ENCODE results near the gene FERMT3. TPM values are rescaled to one million over a fixed set of nuclear protein-coding genes. Genes with fewer than 3 reads are reported as not detected.

The FERMT3 gene
- polyA plus RNA-seq, 1 of the 3 experiments (the other 2 are of a cell fraction), result 1.4 TPM

GRCh38 chr11:64222651-64223000 is 16.1 kb downstream of the FERMT3 start:
- Histone ChIP-seq H3K4me2 (no peak overlapping the region), H3K79me2 (ENCODE audit: insufficient read depth) (peaks cover 27% of the 10 kb centered on the region), H2AFZ (ENCODE audit: low read depth) (no peak overlapping the region), H3F3A (replicated peaks; ENCODE audit: insufficient read depth) (peaks cover 2% of the 10 kb centered on the region), H3K27me3 (ENCODE audit: insufficient read depth) (no peaks in the 10 kb centered on the region), H3K9ac (no peak overlapping the region), H3K4me1 (ENCODE audit: control insufficient read depth in 1 of 2, insufficient read depth in 2 of 2, low read depth in 1 of 2, low read length in 1 of 2) (peaks cover 4 to 37% of the 10 kb centered on the region in 2 experiments; a peak in 2 of 4 replicates), H3K9me2 (no peaks in the 10 kb centered on the region), H3K36me3 (replicated peaks in 1 of 2; ENCODE audit: control insufficient read depth in 1 of 2, insufficient read depth in 2 of 2, low read length in 1 of 2) (peaks cover 0 to 10% of the 10 kb centered on the region in 2 experiments), H4K20me1 (ENCODE audit: insufficient read depth) (no peaks in the 10 kb centered on the region), H3K9me3 (no peaks in the 10 kb centered on the region), H3K4me3 (ENCODE audit: low read depth in 2 of 2, low read length in 1 of 2) (no peak overlapping the region), H3K27ac (ENCODE audit: low read depth in 2 of 2, low read length in 1 of 2) (no peak overlapping the region)
- CTCF ChIA-PET, result interaction anchor here (1.0 to 5.2 kb wide), 4 partner anchors 18 to 385 kb away, joined by 3 to 36 read pairs (median 14); partner anchors contain the start of gene PLCB3
- TF ChIP-seq YY1 (IDR thresholded peaks at IDR 0.05; ENCODE audit: low read depth) (no peak), GATA2 (CRISPR knock-in tag; IDR thresholded peaks at IDR 0.05) (no peak), CHD2 (IDR thresholded peaks at IDR 0.05; ENCODE audit: low read length, partially characterized antibody) (no peak), IRF3 (IDR thresholded peaks at IDR 0.05; ENCODE audit: low read depth, low read length) (no peak), JUND (IDR thresholded peaks at IDR 0.05) (no peak), SIN3A (IDR thresholded peaks at IDR 0.05; ENCODE audit: borderline replicate concordance, low read depth, low read length) (no peak), RXRA (IDR thresholded peaks at IDR 0.05; ENCODE audit: borderline replicate concordance, low read depth) (no peak), NFIC (IDR thresholded peaks at IDR 0.05; ENCODE audit: borderline replicate concordance) (no peak), RAD21 (IDR thresholded peaks at IDR 0.05; ENCODE audit: low read length) (no peak), EZH2phosphoT487 (IDR thresholded peaks at IDR 0.05; ENCODE audit: borderline replicate concordance, low read depth) (no peak), FOXM1 (IDR thresholded peaks at IDR 0.05; ENCODE audit: low read depth) (no peak), RCOR1 (IDR thresholded peaks at IDR 0.05; ENCODE audit: low read length) (no peak), NRF1 (IDR thresholded peaks at IDR 0.05; ENCODE audit: low read depth, low read length) (no peak), POLR2AphosphoS5 (IDR thresholded peaks at IDR 0.05; ENCODE audit: low read depth, low read length) (no peak), TAF1 (IDR thresholded peaks at IDR 0.05; ENCODE audit: borderline replicate concordance, low read depth, low read length) (no peak)
- WGBS (ENCODE audit: low lambda C conversion rate), result 95% methylated on average over 9 of the region's 9 CpGs
- POLR2A ChIA-PET, result interaction anchor here (1.0 kb wide), 1 partner anchor 37 kb away, joined by 3 read pairs; the partner anchor contains the start of gene STIP1
- no peak for DNase-seq

- no peak overlapping the region for H2AFZ ChIP-seq (ENCODE audit: low read depth)
- no peaks in the 10 kb centered on the region for H3K27me3 ChIP-seq (ENCODE audit: insufficient read depth)
- H3K4me3 ChIP-seq (ENCODE audit: low read depth in 2 of 2, low read length in 1 of 2), result no peak overlapping the region
- ChIA-PET POLR2A (interaction anchor here (1.0 to 1.4 kb wide), 3 partner anchors 12 to 37 kb away, joined by 3 to 5 read pairs (median 4); partner anchors contain the start of gene STIP1), CTCF (interaction anchor here (1.0 to 5.2 kb wide), 6 partner anchors 16 to 386 kb away, joined by 3 to 36 read pairs (median 8); partner anchors contain the start of gene PLCB3)
- H3K9ac ChIP-seq, result no peak overlapping the region
- WGBS (ENCODE audit: low lambda C conversion rate), result 94% methylated on average over 15 of the region's 24 CpGs
- peaks cover 8 to 37% of the 10 kb centered on the region in 2 experiments; a peak in 2 of 4 replicates for H3K4me1 ChIP-seq (ENCODE audit: control insufficient read depth in 1 of 2, insufficient read depth in 2 of 2, low read depth in 1 of 2, low read length in 1 of 2)
- no peaks in the 10 kb centered on the region for H3K9me3 ChIP-seq
- no peak overlapping the region for H3K27ac ChIP-seq (ENCODE audit: low read depth in 2 of 2, low read length in 1 of 2)
- peaks cover 32% of the 10 kb centered on the region for H3K79me2 ChIP-seq (ENCODE audit: insufficient read depth)
- DNase-seq, result no peak
- no peaks in the 10 kb centered on the region for H4K20me1 ChIP-seq (ENCODE audit: insufficient read depth)
- peaks cover 2% of the 10 kb centered on the region for H3F3A ChIP-seq (replicated peaks; ENCODE audit: insufficient read depth)
- no peaks in the 10 kb centered on the region for H3K9me2 ChIP-seq
- no peak overlapping the region for H3K4me2 ChIP-seq
- H3K36me3 ChIP-seq (replicated peaks in 1 of 2; ENCODE audit: control insufficient read depth in 1 of 2, insufficient read depth in 2 of 2, low read length in 1 of 2), result peaks cover 0 to 10% of the 10 kb centered on the region in 2 experiments
- TF ChIP-seq ZBTB33 (IDR thresholded peaks at IDR 0.05; ENCODE audit: borderline replicate concordance, low read depth) (no peak), CTCF (IDR thresholded peaks at IDR 0.05) (no peak), USF1 (IDR thresholded peaks at IDR 0.05; ENCODE audit: borderline replicate concordance, low read depth) (no peak), SIN3A (IDR thresholded peaks at IDR 0.05; ENCODE audit: borderline replicate concordance, low read depth, low read length) (no peak), NFIC (IDR thresholded peaks at IDR 0.05; ENCODE audit: borderline replicate concordance) (no peak), FOXM1 (IDR thresholded peaks at IDR 0.05; ENCODE audit: low read depth) (no peak), MEF2A (IDR thresholded peaks at IDR 0.05; ENCODE audit: borderline replicate concordance, low read depth) (no peak), RAD21 (IDR thresholded peaks at IDR 0.05; ENCODE audit: low read length) (no peak), TEAD4 (IDR thresholded peaks at IDR 0.05; ENCODE audit: borderline replicate concordance, insufficient read depth) (no peak)
Observed at GRCh38 chr11:64223001-64223651, 16.6 kb downstream of the FERMT3 start.

Measured in SK-N-SH (cell line).